Measurements from ENCODE around the gene IFIT1B. TPM values are rescaled to one million over a fixed set of nuclear protein-coding genes. Genes with fewer than 3 reads are reported as not detected.

Gene IFIT1B
- total and polyA plus RNA-seq, 4 donors: 0.21 to 3.7 TPM; not detected in 2

GRCh38 chr10:89371079-89371478 lies 6.8 kb upstream of the IFIT1B start:
- H3K9me3 ChIP-seq (ENCODE audit: control insufficient read depth in 4 of 4, insufficient read depth in 3 of 4, low read length in 3 of 4): no peaks in the 10 kb centered on the region
- no peak for DNase-seq
- TF ChIP-seq CTCF (IDR thresholded peaks at IDR 0.05; ENCODE audit: control extremely low read depth, extremely low read depth): no peak

GRCh38 chr10:89371987-89372386 lies 5.9 kb upstream of the IFIT1B start:
- no peak for ATAC-seq (ENCODE audit: insufficient read depth, low FRiP score)
- DNase-seq: no peak
- peaks cover 8 to 58% (median 32%) of the 10 kb centered on the region in 5 donors for H3K4me1 ChIP-seq (ENCODE audit: control insufficient read depth in 5 of 5, insufficient read depth in 5 of 5, low read length in 5 of 5)
- H3K27me3 ChIP-seq (ENCODE audit: control insufficient read depth in 3 of 3, insufficient read depth in 3 of 3, low read length in 2 of 3): no peaks in the 10 kb centered on the region
- 39 to 78% methylated on average over 3 of the region's 3 CpGs for WGBS, 2 donors
- no peak for TF ChIP-seq CTCF (IDR thresholded peaks at IDR 0.05; ENCODE audit: control extremely low read depth, extremely low read depth)
- no peaks in the 10 kb centered on the region for H3K36me3 ChIP-seq (ENCODE audit: control insufficient read depth in 4 of 4, insufficient read depth in 4 of 4, low read length in 4 of 4)
- H3K9me3 ChIP-seq (ENCODE audit: control insufficient read depth in 4 of 4, insufficient read depth in 3 of 4, low read length in 3 of 4): no peaks in the 10 kb centered on the region
- H3K27ac ChIP-seq (ENCODE audit: low read depth in 1 of 2, low read length in 1 of 2): no peak overlapping the region
- H3K4me3 ChIP-seq: no peak overlapping the region
- H3K9ac ChIP-seq (ENCODE audit: insufficient read depth in 1 of 2, low read length in 2 of 2): no peak overlapping the region

More at GRCh38 chr10:89371079-89371478, 6.8 kb upstream of the IFIT1B start:
- Histone ChIP-seq H3K9ac (ENCODE audit: insufficient read depth in 1 of 2, low read length in 2 of 2) (peak overlapping the region in 1 of 2 donors; percentile 11), H3K36me3 (ENCODE audit: control insufficient read depth in 4 of 4, insufficient read depth in 4 of 4, low read length in 4 of 4) (no peaks in the 10 kb centered on the region), H3K27me3 (ENCODE audit: control insufficient read depth in 3 of 3, insufficient read depth in 3 of 3, low read length in 2 of 3) (no peaks in the 10 kb centered on the region), H3K27ac (ENCODE audit: low read depth in 1 of 2, low read length in 1 of 2) (no peak overlapping the region), H3K4me1 (ENCODE audit: control insufficient read depth in 5 of 5, insufficient read depth in 5 of 5, low read length in 5 of 5) (peaks cover 8 to 58% (median 32%) of the 10 kb centered on the region in 5 donors), H3K4me3 (no peak overlapping the region)
- no peak for ATAC-seq (ENCODE audit: insufficient read depth, low FRiP score)

GRCh38 chr10:89373916-89374711 lies 3.7 kb upstream of the IFIT1B start:
- Histone ChIP-seq H3K9me3 (ENCODE audit: control insufficient read depth in 4 of 4, insufficient read depth in 3 of 4, low read length in 3 of 4) (no peaks in the 10 kb centered on the region), H3K27me3 (ENCODE audit: control insufficient read depth in 3 of 3, insufficient read depth in 3 of 3, low read length in 2 of 3) (no peaks in the 10 kb centered on the region), H3K27ac (ENCODE audit: low read depth in 1 of 2, low read length in 1 of 2) (peak overlapping the region; percentile 92 to 95), H3K4me3 (no peak overlapping the region), H3K36me3 (ENCODE audit: control insufficient read depth in 4 of 4, insufficient read depth in 4 of 4, low read length in 4 of 4) (no peaks in the 10 kb centered on the region), H3K4me1 (ENCODE audit: control insufficient read depth in 5 of 5, insufficient read depth in 5 of 5, low read length in 5 of 5) (peaks cover 6 to 37% (median 18%) of the 10 kb centered on the region in 5 donors), H3K9ac (ENCODE audit: insufficient read depth in 1 of 2, low read length in 2 of 2) (peak overlapping the region in 1 of 2 donors; percentile 47)
- ATAC-seq (ENCODE audit: insufficient read depth, low FRiP score) (peak; percentile 86), DNase-seq (peak; percentile 96 to 100 (median 100))
- WGBS, 2 donors: 11 to 24% methylated on average over 3 of the region's 3 CpGs
- TF ChIP-seq CTCF (IDR thresholded peaks at IDR 0.05; ENCODE audit: control extremely low read depth, extremely low read depth): no peak

Data from lung (tissue), 12 donors.